H9 (cell line): ENCODE measurements around the gene CDH1. TPM values are rescaled to one million over a fixed set of nuclear protein-coding genes. Genes with fewer than 3 reads are reported as not detected.
"Not testable (repeated sequence)": the region's sequence is repeated elsewhere in the genome, so short reads cannot be mapped to it uniquely, and the experiment has no call there.

Experiments used
- DNase-seq: peaks from one replicate; pipeline ENCODE4 v3.0.0-alpha.2; 2017
- H2AFZ ChIP-seq: one replicate; pipeline ENCODE4 v1.6.1; 2013; ENCODE audit warnings: mild to moderate bottlenecking, low read length, control low read depth, moderate library complexity
- H2AK5ac ChIP-seq: 2 replicates; pipeline ENCODE4 v1.6.1; 2013; ENCODE audit warnings: low read length, control low read depth, mixed read lengths; ENCODE audit not compliant: insufficient read length
- H2BK120ac ChIP-seq: one replicate; pipeline ENCODE4 v1.6.1; 2013; ENCODE audit warnings: low read depth, mild to moderate bottlenecking, low read length, control low read depth, inconsistent platforms; ENCODE audit not compliant: poor library complexity, severe bottlenecking
- H2BK12ac ChIP-seq: 2 replicates; pipeline ENCODE4 v1.6.1; 2013; ENCODE audit warnings: low read length, control low read depth, mixed read lengths, low read depth; ENCODE audit not compliant: insufficient read length
- H2BK15ac ChIP-seq: 2 replicates; pipeline ENCODE4 v1.6.1; 2013; ENCODE audit warnings: low read depth, low read length, control low read depth
- H2BK20ac ChIP-seq: one replicate; pipeline ENCODE4 v1.6.1; 2013; ENCODE audit warnings: low read depth, mild to moderate bottlenecking, low read length, control low read depth, inconsistent platforms; ENCODE audit not compliant: poor library complexity, severe bottlenecking
- H2BK5ac ChIP-seq: 2 replicates; pipeline ENCODE4 v1.6.1; 2013; ENCODE audit warnings: low read length, control low read depth, mixed read lengths; ENCODE audit not compliant: insufficient read length
- H3K14ac ChIP-seq: 2 replicates; pipeline ENCODE4 v1.6.1; 2013; ENCODE audit warnings: low read length, control low read depth; ENCODE audit not compliant: insufficient read depth
- H3K18ac ChIP-seq: 2 replicates; pipeline ENCODE4 v1.6.1; 2013; ENCODE audit warnings: low read depth, mild to moderate bottlenecking, mixed read lengths, low read length, control low read depth; ENCODE audit not compliant: insufficient read length
- H3K23ac ChIP-seq: 2 replicates; pipeline ENCODE4 v1.6.1; 2013; ENCODE audit warnings: low read length, control low read depth, mixed read lengths, low read depth; ENCODE audit not compliant: insufficient read length
- H3K23me2 ChIP-seq: 2 replicates; pipeline ENCODE4 v1.6.1; 2013; ENCODE audit warnings: low read depth, mild to moderate bottlenecking, mixed read lengths, low read length, control low read depth; ENCODE audit not compliant: insufficient read length, poor library complexity, severe bottlenecking
- H3K27ac ChIP-seq: 2 replicates; pipeline ENCODE4 v1.5.1; 2013; ENCODE audit warnings: low read length, control low read depth, mixed read lengths, low read depth; ENCODE audit not compliant: insufficient read length
- H3K27me3 ChIP-seq: 2 replicates; pipeline ENCODE4 v1.6.1; 2013; ENCODE audit warnings: low read length, control low read depth, inconsistent platforms; ENCODE audit not compliant: insufficient read depth
- H3K4ac ChIP-seq: 2 replicates; pipeline ENCODE4 v1.6.1; 2013; ENCODE audit warnings: low read depth, mild to moderate bottlenecking, control low read depth, inconsistent platforms, low read length, moderate library complexity
- H3K4me1 ChIP-seq: 2 replicates; pipeline ENCODE4 v1.6.1; 2013; ENCODE audit warnings: low read length, control low read depth, inconsistent platforms; ENCODE audit not compliant: insufficient read depth
- H3K4me2 ChIP-seq: 2 replicates; pipeline ENCODE4 v1.6.1; 2013; ENCODE audit warnings: low read length, control low read depth, mixed read lengths; ENCODE audit not compliant: insufficient read length, insufficient read depth
- H3K56ac ChIP-seq: 2 replicates; pipeline ENCODE4 v1.6.1; 2013; ENCODE audit warnings: low read depth, mild to moderate bottlenecking, mixed read lengths, low read length, control low read depth; ENCODE audit not compliant: insufficient read length
- H3K79me1 ChIP-seq: 2 replicates; pipeline ENCODE4 v1.6.1; 2013; ENCODE audit warnings: low read depth, mild to moderate bottlenecking, moderate library complexity, low read length, control low read depth, inconsistent platforms; ENCODE audit not compliant: insufficient read depth, poor library complexity, severe bottlenecking
- H3K79me2 ChIP-seq: 2 replicates; pipeline ENCODE4 v1.6.1; 2013; ENCODE audit warnings: low read length, control low read depth, inconsistent platforms; ENCODE audit not compliant: insufficient read depth
- H3K9ac ChIP-seq: 2 replicates; pipeline ENCODE4 v1.6.1; 2013; ENCODE audit warnings: low read length, control low read depth, mixed read lengths; ENCODE audit not compliant: insufficient read length; ENCODE audit errors: extremely low read depth
- H3K9me3 ChIP-seq: one replicate; pipeline ENCODE4 v1.6.1; 2013; ENCODE audit warnings: low read depth, low read length, inconsistent platforms; ENCODE audit not compliant: control insufficient read depth
- H3T11ph ChIP-seq: one replicate; pipeline ENCODE4 v1.6.1; 2013; ENCODE audit warnings: mild to moderate bottlenecking, low read length, control low read depth, inconsistent platforms
- H4K20me1 ChIP-seq: one replicate; pipeline ENCODE4 v1.6.1; 2013; ENCODE audit not compliant: control insufficient read depth, insufficient read length, insufficient read depth
- H4K5ac ChIP-seq: 2 replicates; pipeline ENCODE4 v1.6.1; 2013; ENCODE audit warnings: low read depth, mild to moderate bottlenecking, mixed read lengths, low read length, control low read depth; ENCODE audit not compliant: insufficient read length
- H4K8ac ChIP-seq: replicated peaks from 2 replicates; pipeline ENCODE4 v1.6.1; 2013; ENCODE audit warnings: low read length, control low read depth, mixed read lengths, low read depth; ENCODE audit not compliant: insufficient read length
- H4K91ac ChIP-seq: 2 replicates; pipeline ENCODE4 v1.6.1; 2013; ENCODE audit warnings: low read depth, mild to moderate bottlenecking, moderate library complexity, mixed read lengths, low read length, control low read depth; ENCODE audit not compliant: insufficient read length
- H3K27ac Mint-ChIP-seq, 3 experiments: 2 replicates in 2 of 3; 3 replicates in 1 of 3; pipeline ENCODE4 v1.8.0; 2020 to 2021; ENCODE audit warnings: mixed read lengths in 3 of 3, mild to moderate bottlenecking in 1 of 3, moderate library complexity in 1 of 3
- H3K27me3 Mint-ChIP-seq: 2 replicates; pipeline ENCODE4 v1.8.0; 2021; ENCODE audit warnings: low read depth, mild to moderate bottlenecking, moderate library complexity, mixed read lengths
- H3K36me3 Mint-ChIP-seq, 3 experiments: 2 replicates in 2 of 3; 3 replicates in 1 of 3; pipeline ENCODE4 v1.8.0; 2020 to 2021; ENCODE audit warnings: low read depth in 3 of 3, mixed read lengths in 3 of 3; ENCODE audit not compliant: insufficient read depth in 1 of 3
- H3K4me1 Mint-ChIP-seq, 2 experiments: 2 replicates each; pipeline ENCODE4 v1.8.0; 2020; ENCODE audit warnings: mixed read lengths in 2 of 2
- H3K4me3 Mint-ChIP-seq, 2 experiments: 2 replicates in 1 of 2; 3 replicates in 1 of 2; pipeline ENCODE4 v1.8.0; 2020 to 2021; ENCODE audit warnings: mild to moderate bottlenecking in 2 of 2, mixed read lengths in 2 of 2, moderate library complexity in 1 of 2
- H3K9me3 Mint-ChIP-seq, 2 experiments: 2 replicates in 1 of 2; 3 replicates in 1 of 2; pipeline ENCODE4 v1.8.0; 2020; ENCODE audit warnings: mild to moderate bottlenecking in 2 of 2, mixed read lengths in 2 of 2, moderate library complexity in 1 of 2
- WGBS: extraction: QIAGEN DNeasy Blood & Tissue Kit; methylation state at CpG from one replicate; pipeline ENCODE4 v1.1.7; 2013; ENCODE audit warnings: missing lambda C conversion rate, low lambda C conversion rate, mixed read lengths; ENCODE audit not compliant: insufficient read length; ENCODE audit errors: extremely low coverage; 5-methylcytosine and 5-hydroxymethylcytosine counted together
- total RNA-seq: library from RNA; stranded (reverse); gene quantifications from 2 replicates; pipeline ENCODE4 v1.2.1, GENCODE V29; 2021
- TF ChIP-seq, protein P1 (sequence below): fragments of 200-600 bp; sonication (generic); conservative IDR thresholded peaks from 3 replicates; pipeline ENCODE4 v1.8.0; 2021; ENCODE audit warnings: antibody characterized with exemption, mild to moderate bottlenecking

Gene CDH1
- total RNA-seq, 1 experiment from 2014 or later: 237 TPM

DNA sequence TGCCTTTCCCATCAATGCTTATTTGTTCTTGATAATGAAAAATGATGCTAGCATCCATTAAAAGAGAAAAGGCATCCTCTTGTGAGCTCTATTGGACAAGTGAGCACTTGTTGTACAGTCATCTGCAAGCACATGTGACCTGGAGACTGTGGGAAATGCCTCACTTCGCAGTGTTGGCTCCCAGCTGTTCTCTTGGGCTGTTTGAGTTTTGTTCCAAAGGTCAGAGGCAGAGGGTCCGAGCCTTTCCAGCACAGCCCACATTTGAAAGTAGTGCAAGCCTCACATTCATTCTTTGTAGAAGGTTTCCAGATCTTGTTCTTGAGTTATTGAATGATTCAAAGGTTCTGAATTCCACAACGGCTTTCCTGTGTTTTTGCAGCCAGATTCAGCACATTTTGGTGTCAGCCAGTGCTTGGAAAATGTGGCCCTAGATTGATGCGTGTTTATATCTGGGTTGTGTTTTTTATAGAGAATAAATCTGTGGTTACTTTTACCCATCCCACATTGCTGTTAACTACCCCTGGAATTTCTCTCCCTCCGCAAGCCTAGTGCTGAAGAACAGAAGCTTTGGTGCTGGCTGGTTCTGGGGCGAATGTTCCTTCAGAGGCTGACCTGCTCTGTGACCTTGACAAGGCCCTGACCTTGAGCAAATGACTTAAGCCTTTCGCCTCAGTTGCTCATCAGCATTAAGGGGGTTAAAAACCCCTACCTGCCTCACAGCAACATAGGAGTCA is 49.8 kb downstream of the CDH1 start:
- Histone ChIP-seq H4K5ac (no peak overlapping the region), H3K56ac (no peak overlapping the region), H2BK15ac (no peak overlapping the region), H2AK5ac (no peak overlapping the region), H3K23ac (no peak overlapping the region), H2AFZ (no peak overlapping the region), H3K23me2 (no peaks in the 10 kb centered on the region), H3K18ac (no peak overlapping the region), H3K79me1 (no peaks in the 10 kb centered on the region), H3K4ac (no peak overlapping the region), H2BK5ac (no peak overlapping the region), H3K79me2 (no peaks in the 10 kb centered on the region), H2BK120ac (no peak overlapping the region), H2BK12ac (no peak overlapping the region), H4K8ac (no peak overlapping the region), H3K4me1 (peaks cover 2% of the 10 kb centered on the region; the same call in 1 of the 2 replicates), H3K14ac (no peak overlapping the region), H3K4me2 (no peak overlapping the region), H4K20me1 (no peaks in the 10 kb centered on the region), H3K27me3 (no peaks in the 10 kb centered on the region), H3K9ac (no peak overlapping the region), H3T11ph (no peak overlapping the region), H3K9me3 (no peaks in the 10 kb centered on the region), H2BK20ac (no peak overlapping the region), H4K91ac (no peak overlapping the region), H3K27ac (no peak overlapping the region)
- no CpG with 5 or more reads among the region's 7 CpGs for WGBS
- H3K36me3 Mint-ChIP-seq: peaks cover 0 to 39% (median 31%) of the 10 kb centered on the region in 3 experiments; a peak in 6 of 7 replicates
- H3K4me1 Mint-ChIP-seq: peaks cover 41 to 42% of the 10 kb centered on the region in 2 experiments
- DNase-seq: no peak
- no peaks in the 10 kb centered on the region for H3K27me3 Mint-ChIP-seq
- TF ChIP-seq, protein P1, sequence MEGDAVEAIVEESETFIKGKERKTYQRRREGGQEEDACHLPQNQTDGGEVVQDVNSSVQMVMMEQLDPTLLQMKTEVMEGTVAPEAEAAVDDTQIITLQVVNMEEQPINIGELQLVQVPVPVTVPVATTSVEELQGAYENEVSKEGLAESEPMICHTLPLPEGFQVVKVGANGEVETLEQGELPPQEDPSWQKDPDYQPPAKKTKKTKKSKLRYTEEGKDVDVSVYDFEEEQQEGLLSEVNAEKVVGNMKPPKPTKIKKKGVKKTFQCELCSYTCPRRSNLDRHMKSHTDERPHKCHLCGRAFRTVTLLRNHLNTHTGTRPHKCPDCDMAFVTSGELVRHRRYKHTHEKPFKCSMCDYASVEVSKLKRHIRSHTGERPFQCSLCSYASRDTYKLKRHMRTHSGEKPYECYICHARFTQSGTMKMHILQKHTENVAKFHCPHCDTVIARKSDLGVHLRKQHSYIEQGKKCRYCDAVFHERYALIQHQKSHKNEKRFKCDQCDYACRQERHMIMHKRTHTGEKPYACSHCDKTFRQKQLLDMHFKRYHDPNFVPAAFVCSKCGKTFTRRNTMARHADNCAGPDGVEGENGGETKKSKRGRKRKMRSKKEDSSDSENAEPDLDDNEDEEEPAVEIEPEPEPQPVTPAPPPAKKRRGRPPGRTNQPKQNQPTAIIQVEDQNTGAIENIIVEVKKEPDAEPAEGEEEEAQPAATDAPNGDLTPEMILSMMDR: no peak
- peak overlapping the region in 2 of 3 experiments; percentile 73 to 90; a peak in 6 of 7 replicates for H3K27ac Mint-ChIP-seq
- no peaks in the 10 kb centered on the region for H3K9me3 Mint-ChIP-seq
- H3K4me3 Mint-ChIP-seq: no peak overlapping the region

GRCh38 chr16:68787419-68787807 is 50.3 kb downstream of the CDH1 start:
- H3K9ac ChIP-seq, H3K79me2 ChIP-seq, H3K9me3 ChIP-seq, DNase-seq, H2BK5ac ChIP-seq, H3K79me1 ChIP-seq, H2AFZ ChIP-seq, H3K56ac ChIP-seq, H3K4ac ChIP-seq, H2AK5ac ChIP-seq, H3K23ac ChIP-seq, H2BK20ac ChIP-seq, H2BK15ac ChIP-seq, H4K8ac ChIP-seq, H4K20me1 ChIP-seq, H2BK12ac ChIP-seq, H3K14ac ChIP-seq, H2BK120ac ChIP-seq, H3K4me2 ChIP-seq, H3K27me3 Mint-ChIP-seq, H3K18ac ChIP-seq, H3K27ac ChIP-seq, H3K23me2 ChIP-seq, H4K91ac ChIP-seq, H3T11ph ChIP-seq, H4K5ac ChIP-seq, H3K4me3 Mint-ChIP-seq, H3K4me1 ChIP-seq, H3K27me3 ChIP-seq, H3K9me3 Mint-ChIP-seq: not testable (repeated sequence)
- Mint-ChIP-seq H3K36me3 (peaks cover 0 to 39% (median 31%) of the 10 kb centered on the region in 3 experiments; a peak in 6 of 7 replicates), H3K4me1 (peaks cover 42 to 45% of the 10 kb centered on the region in 2 experiments), H3K27ac (peak overlapping the region in 1 of 3 experiments; percentile 73; a peak in 2 of 7 replicates)
- no CpG with 5 or more reads among the region's 1 CpG for whole genome bisulfite sequencing
